ENCODE measurements around the gene OOSP3.
"Not testable (repeated sequence)": the region's sequence is repeated elsewhere in the genome, so short reads cannot be mapped to it uniquely, and the experiment has no call there.

OOSP3 gene

GRCh38 chr11:59851416-59851815, 27.2 kb upstream of the OOSP3 start:
- not testable (repeated sequence) for H3K4me1 ChIP-seq (ENCODE audit: control insufficient read depth, insufficient read depth, low read length); H3K4me3 ChIP-seq (ENCODE audit: low read length); H3K9ac ChIP-seq (ENCODE audit: low read depth, low read length); H3K4me2 ChIP-seq (ENCODE audit: low read length); H3K36me3 ChIP-seq (ENCODE audit: insufficient read depth, low read length); H3K27me3 ChIP-seq (ENCODE audit: control insufficient read depth, insufficient read depth, low read length); H3K9me3 ChIP-seq (replicated peaks; ENCODE audit: low read length)

DNA sequence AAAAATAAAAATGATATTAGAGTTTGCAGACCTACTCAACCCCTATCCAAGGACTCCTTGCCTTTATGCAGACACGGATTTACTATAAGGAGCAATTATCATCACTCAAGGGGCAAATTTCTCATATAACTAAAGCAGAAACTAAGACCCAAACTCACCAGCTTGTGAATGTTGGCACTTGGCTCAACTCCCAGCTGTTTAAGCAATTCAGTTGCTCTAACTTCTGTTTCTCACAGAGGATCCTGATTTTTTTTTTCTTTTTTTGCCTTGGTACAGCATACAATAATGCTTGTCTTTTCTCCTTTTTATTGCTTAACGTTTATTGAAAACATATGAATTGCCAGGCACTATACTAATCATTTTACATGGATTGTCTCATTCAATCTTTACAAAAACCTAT, 23.7 kb upstream of the OOSP3 start:
- Histone ChIP-seq H3K27me3 (ENCODE audit: control insufficient read depth, insufficient read depth, low read length) (no peaks in the 10 kb centered on the region), H3K36me3 (ENCODE audit: insufficient read depth, low read length) (no peaks in the 10 kb centered on the region), H3K4me2 (ENCODE audit: low read length) (no peak overlapping the region), H3K9me3 (replicated peaks; ENCODE audit: low read length) (no peaks in the 10 kb centered on the region), H3K4me1 (ENCODE audit: control insufficient read depth, insufficient read depth, low read length) (no peaks in the 10 kb centered on the region), H3K4me3 (ENCODE audit: low read length) (no peak overlapping the region), H3K9ac (ENCODE audit: low read depth, low read length) (no peak overlapping the region)

GRCh38 chr11:59857439-59858434, 20.8 kb upstream of the OOSP3 start:
- no peak overlapping the region for H3K9ac ChIP-seq (ENCODE audit: low read depth, low read length)
- H3K4me1 ChIP-seq (ENCODE audit: control insufficient read depth, insufficient read depth, low read length) = no peaks in the 10 kb centered on the region
- H3K9me3 ChIP-seq (replicated peaks; ENCODE audit: low read length) = no peaks in the 10 kb centered on the region
- H3K36me3 ChIP-seq (ENCODE audit: insufficient read depth, low read length) = no peaks in the 10 kb centered on the region
- H3K4me2 ChIP-seq (ENCODE audit: low read length) = no peak overlapping the region
- no peak overlapping the region for H3K4me3 ChIP-seq (ENCODE audit: low read length)
- H3K27me3 ChIP-seq (ENCODE audit: control insufficient read depth, insufficient read depth, low read length) = no peaks in the 10 kb centered on the region

DNA sequence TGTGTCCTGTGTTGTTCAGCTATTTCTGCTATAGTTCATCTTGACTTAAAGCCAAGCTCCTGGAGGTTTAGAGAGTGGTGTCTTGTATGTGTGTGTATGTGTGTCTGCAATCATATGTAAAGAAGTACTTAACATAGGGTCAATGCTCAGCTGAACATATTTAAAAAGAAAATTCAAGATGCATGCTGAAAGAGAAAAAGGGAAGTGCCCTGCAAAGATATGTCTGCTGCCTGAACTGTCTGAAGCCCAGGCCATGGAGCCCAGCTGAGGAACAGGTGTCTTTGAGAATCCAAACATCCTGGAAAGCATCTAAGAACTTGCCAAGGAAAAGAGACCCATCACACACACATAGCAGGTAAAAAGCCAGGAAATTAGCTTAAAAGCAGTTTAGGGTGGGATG, 18.9 kb upstream of the OOSP3 start:
- H3K4me2 ChIP-seq (ENCODE audit: low read length) = no peak overlapping the region
- no peaks in the 10 kb centered on the region for H3K4me1 ChIP-seq (ENCODE audit: control insufficient read depth, insufficient read depth, low read length)
- no peaks in the 10 kb centered on the region for H3K36me3 ChIP-seq (ENCODE audit: insufficient read depth, low read length)
- no peak overlapping the region for H3K9ac ChIP-seq (ENCODE audit: low read depth, low read length)
- H3K4me3 ChIP-seq (ENCODE audit: low read length) = no peak overlapping the region
- no peaks in the 10 kb centered on the region for H3K27me3 ChIP-seq (ENCODE audit: control insufficient read depth, insufficient read depth, low read length)
- H3K9me3 ChIP-seq (replicated peaks; ENCODE audit: low read length) = no peaks in the 10 kb centered on the region

DNA sequence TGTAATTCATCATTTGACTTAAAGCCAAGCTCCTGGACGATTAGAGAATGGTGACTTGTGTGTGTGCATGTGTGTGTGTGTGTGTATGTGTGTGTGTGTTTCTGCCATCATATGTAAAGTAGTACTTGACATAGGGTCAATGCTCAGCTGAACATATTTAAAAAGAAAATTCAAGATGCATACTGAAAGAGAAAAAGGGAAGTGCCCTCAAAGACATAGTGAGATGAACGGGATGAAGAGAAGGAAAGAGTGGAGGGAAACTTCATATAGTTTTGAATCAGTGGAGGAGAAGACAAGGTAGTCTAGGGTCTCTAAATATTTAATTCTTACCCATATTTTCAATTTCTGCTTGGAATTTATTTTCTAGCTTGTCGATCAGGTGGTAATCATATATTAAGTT, 16.3 kb upstream of the OOSP3 start:
- Histone ChIP-seq H3K36me3 (ENCODE audit: insufficient read depth, low read length) (no peaks in the 10 kb centered on the region), H3K4me3 (ENCODE audit: low read length) (no peak overlapping the region), H3K27me3 (ENCODE audit: control insufficient read depth, insufficient read depth, low read length) (no peaks in the 10 kb centered on the region), H3K9ac (ENCODE audit: low read depth, low read length) (no peak overlapping the region), H3K9me3 (replicated peaks; ENCODE audit: low read length) (no peaks in the 10 kb centered on the region), H3K4me1 (ENCODE audit: control insufficient read depth, insufficient read depth, low read length) (no peaks in the 10 kb centered on the region), H3K4me2 (ENCODE audit: low read length) (no peak overlapping the region)

DNA sequence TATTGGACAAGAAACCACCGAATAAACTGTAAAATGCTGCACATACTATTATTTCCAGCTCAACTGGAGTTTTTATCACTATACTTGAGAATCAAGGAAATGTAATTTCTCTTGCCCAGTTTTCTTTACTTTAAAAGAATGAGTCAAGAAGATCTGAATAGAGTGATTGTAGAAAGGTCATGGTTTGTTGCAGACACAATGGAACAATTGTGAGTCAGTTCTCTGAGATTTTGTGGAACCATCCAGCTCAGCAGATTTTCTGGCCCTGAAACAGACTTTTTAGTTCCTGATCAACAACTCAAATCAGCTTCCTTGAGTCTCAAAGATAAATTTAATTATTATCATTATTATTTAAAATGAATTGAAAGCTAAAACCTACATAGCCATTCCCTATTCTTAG, 13.6 kb upstream of the OOSP3 start:
- Histone ChIP-seq H3K4me1 (ENCODE audit: control insufficient read depth, insufficient read depth, low read length) (no peaks in the 10 kb centered on the region), H3K4me2 (ENCODE audit: low read length) (no peak overlapping the region), H3K4me3 (ENCODE audit: low read length) (no peak overlapping the region), H3K9me3 (replicated peaks; ENCODE audit: low read length) (no peaks in the 10 kb centered on the region), H3K9ac (ENCODE audit: low read depth, low read length) (no peak overlapping the region), H3K27me3 (ENCODE audit: control insufficient read depth, insufficient read depth, low read length) (no peaks in the 10 kb centered on the region), H3K36me3 (ENCODE audit: insufficient read depth, low read length) (no peaks in the 10 kb centered on the region)

DNA sequence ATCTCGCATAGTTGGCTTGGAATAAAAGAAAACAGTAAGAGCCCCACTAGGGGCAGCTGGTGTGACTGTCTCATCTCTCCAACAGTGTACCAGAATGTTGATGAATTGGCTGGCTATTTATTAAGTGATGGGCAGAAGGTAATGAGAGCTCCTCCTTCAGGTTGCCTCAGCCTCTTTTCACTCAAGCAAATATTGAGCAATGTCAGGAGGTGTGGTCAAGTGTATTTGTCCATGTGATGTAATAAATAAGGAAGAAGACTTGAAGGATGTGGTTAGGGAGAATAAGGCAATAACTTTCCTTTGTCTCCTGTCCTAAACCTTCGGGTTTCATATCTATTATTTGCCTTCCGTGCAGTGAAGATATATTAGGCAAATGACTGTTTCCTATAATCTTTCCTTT, 12.2 kb upstream of the OOSP3 start, which contains the start of gene TCN1:
TSS of gene TCN1 (minus strand) at position 91 of the 400 bp plus-strand sequence. CDS start at position 74, 17 bp downstream.
- Histone ChIP-seq H3K36me3 (ENCODE audit: insufficient read depth, low read length) (no peaks in the 10 kb centered on the region), H3K4me1 (ENCODE audit: control insufficient read depth, insufficient read depth, low read length) (no peaks in the 10 kb centered on the region), H3K4me3 (ENCODE audit: low read length) (no peak within 1 kb of the TSS), H3K4me2 (ENCODE audit: low read length) (no peak within 1 kb of the TSS), H3K9ac (ENCODE audit: low read depth, low read length) (no peak within 1 kb of the TSS), H3K9me3 (replicated peaks; ENCODE audit: low read length) (no peaks in the 10 kb centered on the region), H3K27me3 (ENCODE audit: control insufficient read depth, insufficient read depth, low read length) (no peaks in the 10 kb centered on the region)

GRCh38 chr11:59866836-59867235, 11.7 kb upstream of the OOSP3 start:
- Histone ChIP-seq H3K9ac (ENCODE audit: low read depth, low read length) (no peak overlapping the region), H3K9me3 (replicated peaks; ENCODE audit: low read length) (no peaks in the 10 kb centered on the region), H3K4me2 (ENCODE audit: low read length) (no peak overlapping the region), H3K4me1 (ENCODE audit: control insufficient read depth, insufficient read depth, low read length) (no peaks in the 10 kb centered on the region), H3K4me3 (ENCODE audit: low read length) (no peak overlapping the region), H3K27me3 (ENCODE audit: control insufficient read depth, insufficient read depth, low read length) (no peaks in the 10 kb centered on the region), H3K36me3 (ENCODE audit: insufficient read depth, low read length) (no peaks in the 10 kb centered on the region)

- H3K4me1 ChIP-seq (ENCODE audit: control insufficient read depth, insufficient read depth, low read length) = no peaks in the 10 kb centered on the region
Measured at GRCh38 chr11:59867946-59868345, 10.6 kb upstream of the OOSP3 start.

GRCh38 chr11:59872076-59872475, 6.5 kb upstream of the OOSP3 start:
- no peaks in the 10 kb centered on the region for H3K27me3 ChIP-seq (ENCODE audit: control insufficient read depth, insufficient read depth, low read length)
- no peak overlapping the region for H3K9ac ChIP-seq (ENCODE audit: low read depth, low read length)
- H3K9me3 ChIP-seq (replicated peaks; ENCODE audit: low read length) = no peaks in the 10 kb centered on the region
- no peaks in the 10 kb centered on the region for H3K4me1 ChIP-seq (ENCODE audit: control insufficient read depth, insufficient read depth, low read length)
- no peaks in the 10 kb centered on the region for H3K36me3 ChIP-seq (ENCODE audit: insufficient read depth, low read length)
- no peak overlapping the region for H3K4me3 ChIP-seq (ENCODE audit: low read length)
- no peak overlapping the region for H3K4me2 ChIP-seq (ENCODE audit: low read length)

More at GRCh38 chr11:59867946-59868345, 10.6 kb upstream of the OOSP3 start:
- Histone ChIP-seq H3K9ac (ENCODE audit: low read depth, low read length) (no peak overlapping the region), H3K4me2 (ENCODE audit: low read length) (no peak overlapping the region), H3K9me3 (replicated peaks; ENCODE audit: low read length) (no peaks in the 10 kb centered on the region), H3K36me3 (ENCODE audit: insufficient read depth, low read length) (no peaks in the 10 kb centered on the region), H3K27me3 (ENCODE audit: control insufficient read depth, insufficient read depth, low read length) (no peaks in the 10 kb centered on the region), H3K4me3 (ENCODE audit: low read length) (no peak overlapping the region)

DNA sequence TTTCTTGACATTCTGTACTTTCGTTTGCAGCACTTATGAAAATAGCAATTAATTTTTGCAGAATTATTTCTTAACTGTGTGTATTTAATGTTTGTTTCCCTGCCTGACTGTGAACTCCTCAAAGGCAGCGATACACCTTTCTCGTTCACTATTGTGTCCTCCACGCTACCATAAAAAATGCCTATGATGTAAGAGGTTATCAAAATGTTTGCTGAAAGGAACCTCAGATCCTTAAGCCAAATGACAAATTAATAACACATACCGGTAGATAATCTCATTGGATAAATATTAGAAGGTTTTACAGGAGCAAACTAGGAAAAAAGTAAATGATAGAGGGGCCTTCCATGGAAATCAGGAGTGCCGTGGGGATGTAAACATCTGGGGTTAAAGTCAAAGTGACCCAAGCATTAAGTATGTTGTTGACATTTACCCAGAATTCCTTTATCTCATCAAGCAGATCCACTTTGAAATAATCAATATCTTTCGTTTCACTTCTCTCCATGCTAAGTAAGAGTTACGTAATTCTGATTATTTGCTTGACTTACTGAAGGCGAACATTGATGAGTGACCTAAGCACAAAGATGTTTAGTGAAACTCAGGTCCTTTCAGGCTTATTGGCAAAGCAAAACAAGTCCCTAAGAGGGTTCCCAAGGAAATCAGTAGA, 2.6 kb upstream of the OOSP3 start:
- no peaks in the 10 kb centered on the region for H3K27me3 ChIP-seq (ENCODE audit: control insufficient read depth, insufficient read depth, low read length)
- H3K36me3 ChIP-seq (ENCODE audit: insufficient read depth, low read length) = no peaks in the 10 kb centered on the region
- no peak overlapping the region for H3K4me3 ChIP-seq (ENCODE audit: low read length)
- H3K9ac ChIP-seq (ENCODE audit: low read depth, low read length) = no peak overlapping the region
- no peaks in the 10 kb centered on the region for H3K9me3 ChIP-seq (replicated peaks; ENCODE audit: low read length)
- no peaks in the 10 kb centered on the region for H3K4me1 ChIP-seq (ENCODE audit: control insufficient read depth, insufficient read depth, low read length)
- H3K4me2 ChIP-seq (ENCODE audit: low read length) = no peak overlapping the region
